GM19240 (cell line): Measurements from ENCODE around the gene EYS.
"Not testable (repeated sequence)": the region's sequence is repeated elsewhere in the genome, so short reads cannot be mapped to it uniquely, and the experiment has no call there.

Source experiments
- DNase-seq: peaks from one replicate; pipeline ENCODE4 v3.0.0; 2011; ENCODE audit warnings: low spot score; ENCODE audit not compliant: insufficient read length

The EYS gene

DNA sequence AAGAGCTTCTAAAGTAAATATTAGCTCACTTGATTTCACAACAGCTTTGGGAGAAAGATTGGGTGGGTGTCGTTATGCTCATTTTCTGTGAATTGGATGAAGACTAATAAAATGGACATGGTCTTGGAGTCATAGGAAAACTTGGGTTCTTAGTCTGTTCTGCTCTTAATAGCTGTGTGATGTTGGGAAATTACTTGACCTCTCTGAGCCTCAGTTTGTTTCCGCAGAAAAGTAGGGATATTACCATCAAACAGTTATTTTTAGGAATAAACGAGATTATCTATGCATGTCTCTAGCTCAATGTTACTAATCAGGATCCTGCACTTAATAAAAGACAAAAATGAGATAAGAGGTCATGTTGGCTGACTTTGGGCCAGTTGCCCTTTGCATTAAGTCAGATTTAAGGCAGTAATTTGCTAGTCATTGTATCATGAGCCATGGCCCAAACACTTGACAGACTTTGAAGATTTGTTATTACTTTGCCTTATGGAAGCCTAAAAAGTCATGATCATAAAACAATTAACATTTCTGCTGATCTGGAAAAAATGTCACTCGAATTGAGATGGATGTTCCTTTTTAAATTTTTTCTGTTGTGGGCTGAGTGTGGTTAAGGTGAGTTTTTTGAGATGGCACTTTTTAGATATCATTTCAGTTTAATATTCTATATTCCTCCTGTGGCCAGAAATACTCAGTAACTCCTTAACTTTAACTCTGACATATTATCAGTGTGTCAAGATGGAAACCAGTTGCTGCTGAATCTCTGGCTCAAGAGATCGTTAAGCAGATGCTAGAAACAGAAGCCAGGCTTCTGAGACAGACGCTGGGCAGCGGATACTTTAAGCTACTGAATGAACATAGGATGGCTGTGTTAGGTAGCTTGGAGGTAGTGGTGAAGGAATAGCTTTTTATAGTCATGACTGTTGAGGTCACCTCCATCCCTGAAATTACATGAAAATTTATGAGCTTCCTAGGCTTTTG, 1779.8 kb downstream of the EYS start:
- no peak for DNase-seq

DNA sequence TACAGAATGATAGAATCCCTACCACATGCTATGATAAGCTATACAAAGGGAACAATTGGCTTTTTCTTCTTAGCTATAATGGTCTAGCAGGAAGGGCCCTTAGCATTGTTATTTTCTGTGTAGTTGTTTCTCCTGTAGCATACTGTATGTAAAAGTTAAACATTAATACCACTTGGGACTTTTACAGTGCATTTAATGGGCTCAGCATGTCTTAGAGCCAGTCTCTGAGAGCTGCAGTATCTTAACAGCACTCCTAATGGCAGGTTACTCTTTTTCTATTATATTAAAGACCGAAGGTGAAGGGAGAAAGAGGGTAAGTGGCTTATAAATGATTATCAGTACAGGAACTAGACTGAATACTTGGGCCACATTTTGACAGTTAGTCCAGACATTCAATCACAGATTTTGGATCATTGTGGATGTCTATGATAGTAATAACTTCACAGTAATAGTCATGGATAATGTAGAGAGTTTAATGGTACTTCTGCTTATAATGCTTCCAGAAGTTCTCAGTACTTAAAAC, 1780.7 kb downstream of the EYS start:
- DNase-seq = no peak

- no peak for DNase-seq
Observed at GRCh38 chr6:63923139-63923739, 1783.8 kb downstream of the EYS start.

DNA sequence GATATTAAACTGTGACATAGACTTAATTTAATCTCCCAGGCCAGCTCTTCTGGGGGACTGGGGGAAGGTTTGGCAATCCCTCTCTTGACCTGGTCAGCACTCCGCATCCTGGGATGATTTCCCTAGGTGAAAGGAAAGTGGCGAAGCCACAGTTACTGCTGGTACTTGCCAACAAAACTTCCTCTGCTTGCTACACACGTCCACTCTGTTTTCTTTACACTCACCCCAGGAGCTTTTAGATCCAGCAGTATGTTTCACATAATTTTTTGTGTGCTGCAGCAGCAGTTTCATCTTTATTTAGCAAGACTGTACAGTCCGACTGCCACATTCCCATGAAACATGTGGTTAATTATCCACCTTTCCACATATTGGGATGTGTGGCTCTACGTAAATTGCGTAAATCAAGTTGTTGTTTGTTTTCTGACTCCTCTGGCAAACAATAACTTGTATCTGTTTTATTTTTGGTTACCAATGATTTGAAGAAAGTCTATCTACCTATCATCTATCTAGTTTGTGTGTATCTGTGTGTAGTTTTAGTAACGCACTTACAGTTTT, 1787.4 kb downstream of the EYS start:
- no peak for DNase-seq

- DNase-seq = no peak
Observed at GRCh38 chr6:63912887-63913286, 1794.1 kb downstream of the EYS start.

DNA sequence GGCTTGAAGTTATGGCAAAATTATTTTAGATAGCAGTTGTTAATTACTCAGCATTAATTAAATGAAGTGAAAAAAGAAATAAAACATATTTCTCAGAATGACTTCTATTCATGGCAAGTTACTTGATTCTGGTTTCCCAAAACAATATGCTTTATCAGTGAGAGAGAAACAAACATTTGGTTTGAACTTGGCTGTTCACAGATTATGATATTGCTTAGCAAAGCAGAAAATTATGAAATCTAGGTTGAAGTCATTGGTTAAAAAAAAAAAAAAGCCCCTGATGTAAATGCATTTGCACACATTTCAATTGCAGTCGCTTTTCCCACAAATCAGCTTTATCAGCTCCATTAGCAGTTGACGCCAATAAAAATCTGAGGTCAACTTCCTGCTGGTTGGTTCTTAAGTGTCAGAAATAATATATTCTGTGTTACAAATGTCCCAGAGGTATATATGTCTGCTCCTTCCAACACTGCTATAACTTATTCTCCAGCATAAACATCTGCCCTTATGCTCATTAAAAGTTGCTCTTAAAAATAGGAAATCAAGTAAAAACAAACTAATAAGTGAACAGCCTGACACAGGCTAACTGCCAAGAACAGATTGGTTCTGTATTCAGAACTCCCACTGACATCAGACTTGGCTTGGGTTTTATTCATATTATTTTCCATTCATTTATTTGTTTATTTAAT, 1796.0 kb downstream of the EYS start:
- no peak for DNase-seq

DNA sequence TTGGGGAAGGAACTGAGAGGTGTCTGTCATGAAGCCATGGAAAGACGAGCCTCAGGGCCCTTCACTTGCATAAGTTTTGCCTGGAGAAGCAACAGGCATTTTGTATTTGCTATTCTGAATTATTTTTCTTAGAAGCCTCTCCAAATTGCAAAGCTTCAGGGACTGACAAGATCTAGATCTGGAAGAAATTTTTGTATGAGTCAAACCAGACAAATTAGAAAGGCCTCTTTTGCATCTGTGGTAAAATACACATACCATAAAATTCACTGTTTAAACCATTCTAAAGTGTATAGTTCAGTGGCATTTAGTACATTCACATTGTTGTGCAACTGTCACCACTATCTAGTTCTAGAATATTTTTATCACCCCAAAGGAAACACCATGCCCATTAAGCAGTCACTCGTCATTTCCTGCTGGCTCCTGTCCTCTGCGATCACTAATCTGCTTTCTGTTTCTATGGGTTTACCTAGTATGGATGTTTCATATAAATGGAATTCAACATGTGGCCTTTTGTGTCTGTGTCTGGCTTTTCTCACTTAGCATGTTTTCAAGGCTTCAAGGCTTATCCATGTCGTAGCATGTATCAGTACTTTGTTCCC, 1802.3 kb downstream of the EYS start:
- DNase-seq = no peak

- DNase-seq = no peak
Observed at GRCh38 chr6:63899550-63899949, 1807.5 kb downstream of the EYS start.

GRCh38 chr6:63897952-63898351, 1809.1 kb downstream of the EYS start:
- DNase-seq = no peak

GRCh38 chr6:63897459-63897858, 1809.6 kb downstream of the EYS start:
- DNase-seq = no peak

DNA sequence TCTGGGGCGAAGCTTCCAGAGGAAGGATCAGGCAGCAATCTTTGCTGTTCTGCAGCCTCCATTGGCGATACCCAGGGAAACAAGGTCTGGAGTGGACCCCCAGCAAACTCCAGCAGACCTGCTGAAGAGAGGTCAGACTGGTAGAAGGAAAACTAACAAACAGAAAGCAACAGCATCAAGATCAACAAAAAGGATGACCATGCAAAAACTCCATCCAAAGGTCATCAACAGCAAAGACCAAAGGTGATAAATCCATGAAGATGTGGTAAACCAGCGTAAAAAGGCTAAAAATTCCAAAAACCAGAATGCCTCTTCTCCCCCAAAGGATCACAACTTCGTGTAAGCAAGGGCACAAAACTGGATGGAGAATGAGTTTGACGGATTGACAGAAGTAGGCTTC, 1818.6 kb downstream of the EYS start:
- no peak for DNase-seq

GRCh38 chr6:63887804-63888203, 1819.2 kb downstream of the EYS start:
- DNase-seq = not testable (repeated sequence)

DNA sequence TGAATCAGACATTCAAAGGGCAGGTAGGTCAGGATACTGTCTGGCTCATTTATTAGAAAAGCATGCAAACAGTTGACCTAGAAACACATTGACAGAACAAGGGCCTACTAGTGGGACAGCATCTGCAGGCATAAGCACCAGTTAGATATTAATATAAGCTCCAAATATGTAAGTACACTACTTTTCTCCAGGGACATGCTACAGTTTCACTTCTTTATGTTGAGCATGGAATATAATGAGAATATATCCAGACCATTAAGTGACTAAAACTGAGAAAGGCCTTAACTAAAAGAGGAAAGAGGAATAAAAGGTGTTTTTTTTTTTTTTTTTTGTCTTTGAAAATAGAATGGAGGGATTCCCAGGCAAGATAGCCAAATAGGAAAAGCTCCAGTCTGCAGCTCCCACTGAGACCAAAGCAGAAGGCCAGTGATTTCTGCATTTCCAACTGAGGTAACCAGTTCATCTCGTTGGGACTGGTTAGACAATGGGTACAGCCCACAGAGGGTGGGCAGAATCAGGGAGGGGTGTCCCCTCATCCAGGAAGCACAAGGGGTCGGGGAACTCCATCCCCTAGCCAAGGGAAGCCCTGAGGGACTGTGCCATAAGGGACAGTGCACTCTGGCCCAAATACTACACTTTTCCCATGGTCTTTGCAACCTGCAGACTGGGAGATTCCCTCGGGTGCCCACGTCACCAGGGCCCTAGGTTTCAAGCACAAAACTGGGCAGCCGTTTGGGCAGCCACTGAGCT, 1819.8 kb downstream of the EYS start:
- DNase-seq = no peak

GRCh38 chr6:63886341-63886740, 1820.7 kb downstream of the EYS start:
- no peak for DNase-seq

DNA sequence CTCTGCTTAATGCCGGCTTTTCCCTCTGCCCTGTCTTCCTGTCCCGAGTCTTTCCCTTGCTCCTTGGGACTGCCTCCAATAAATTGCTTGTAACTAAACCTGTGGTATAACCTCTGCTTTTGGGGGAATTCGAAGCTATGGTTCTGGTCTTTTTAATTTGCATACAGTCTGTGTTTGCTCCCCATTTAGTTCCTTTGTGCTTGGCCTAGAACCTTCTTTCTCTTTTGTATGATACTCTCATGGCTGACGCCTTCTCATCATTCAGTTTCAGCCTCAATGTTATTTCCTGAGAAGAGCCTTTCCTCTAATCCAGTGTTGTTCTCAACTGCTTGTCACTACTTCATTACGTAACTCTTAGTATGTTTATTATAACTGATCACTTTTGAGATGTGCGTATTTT, 1823.4 kb downstream of the EYS start:
- DNase-seq = no peak

GRCh38 chr6:63882208-63882607, 1824.8 kb downstream of the EYS start:
- DNase-seq = no peak

- no peak for DNase-seq
Observed at GRCh38 chr6:63881791-63882190, 1825.2 kb downstream of the EYS start.

DNA sequence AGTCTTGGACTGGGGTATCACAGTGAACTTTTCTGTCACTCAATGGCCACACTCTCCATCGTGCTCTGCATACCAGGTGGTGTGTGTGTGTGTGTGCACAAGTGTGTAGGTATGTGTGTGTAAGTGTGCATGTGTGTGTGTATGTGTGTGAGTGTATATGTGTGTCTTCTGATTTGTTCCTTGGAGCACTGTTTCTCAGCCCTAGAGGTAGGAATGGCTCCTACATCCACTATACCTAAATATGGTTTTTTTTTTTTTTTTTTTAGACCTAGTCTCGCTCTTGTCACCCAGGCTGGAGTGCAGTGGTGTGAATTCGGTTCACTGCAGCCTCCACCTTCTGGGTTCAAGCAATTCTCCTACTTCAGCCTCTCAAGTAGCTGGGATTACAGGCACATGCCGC, 1834.8 kb downstream of the EYS start:
- no peak for DNase-seq

DNA sequence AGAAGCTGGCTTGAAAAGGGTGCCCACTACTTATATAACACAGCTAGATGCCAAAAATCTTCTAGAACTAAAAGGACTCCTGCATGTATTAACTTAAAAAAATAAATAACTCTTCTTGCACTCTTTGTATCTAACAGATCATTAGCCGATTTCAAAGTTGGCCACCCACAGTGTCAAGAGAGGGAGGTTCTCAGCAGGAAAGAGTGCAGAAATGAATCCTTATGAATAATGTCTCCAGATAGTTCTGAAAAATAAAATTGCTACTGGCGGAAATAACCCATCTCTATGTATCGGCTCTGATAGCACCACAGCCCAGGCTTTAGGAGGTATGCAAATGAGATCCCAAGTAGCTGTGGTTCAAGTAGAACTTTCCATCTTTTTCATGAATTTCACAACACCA, 1838.7 kb downstream of the EYS start:
- no peak for DNase-seq

- no peak for DNase-seq
Observed at GRCh38 chr6:63864671-63865318, 1842.2 kb downstream of the EYS start.
